Esophagus squamous epithelium (tissue), 4 donors: ENCODE data around the gene RAPGEF3.

ENCODE experiments used
- CTCF ChIP-seq, 6 experiments: fragments of 450-650 bp in 4 of 6; fragments of 200-600 bp in 2 of 6; sonication (generic) in 2 of 6; IDR thresholded peaks; one replicate each; pipeline ENCODE4 v1.5.1; 2016 to 2019; ENCODE audit warnings: antibody characterized with exemption in 6 of 6, mild to moderate bottlenecking in 4 of 6, moderate library complexity in 4 of 6
- POLR2A ChIP-seq, 4 donors: fragments of 450-650 bp; IDR thresholded peaks; one replicate each; pipeline ENCODE4 v1.6.1; 2017; ENCODE audit warnings: antibody characterized with exemption in 4 of 4, mild to moderate bottlenecking in 4 of 4, moderate library complexity in 3 of 4

GRCh38 chr12:47757840-47758583 lies 668 bp downstream of the RAPGEF3 start:
- TF ChIP-seq POLR2A (IDR thresholded peaks at IDR 0.05) (no peak), CTCF (IDR thresholded peaks at IDR 0.05) (no peak)
